ACC112 (cell line): ENCODE data around the gene CDK5RAP1.

ENCODE experiments used
- H2AFZ ChIP-seq: fragments of 200-600 bp; sonication (generic); one replicate; pipeline ENCODE4 v1.6.0; 2017; ENCODE audit warnings: antibody characterized with exemption, low read length; ENCODE audit not compliant: unreplicated experiment
- H3K27ac ChIP-seq: fragments of 200-600 bp; sonication (generic); 2 replicates; pipeline ENCODE4 v1.5.1; 2014; ENCODE audit warnings: low read depth, mild to moderate bottlenecking, antibody characterized with exemption, low read length, moderate library complexity
- H3K27me3 ChIP-seq: fragments of 200-600 bp; sonication (generic); 2 replicates; pipeline ENCODE4 v1.6.1; 2014; ENCODE audit warnings: mild to moderate bottlenecking, antibody characterized with exemption, low read length, moderate library complexity, mixed read lengths; ENCODE audit not compliant: insufficient read depth
- H3K36me3 ChIP-seq: fragments of 200-600 bp; sonication (generic); 2 replicates; pipeline ENCODE4 v1.6.1; 2016; ENCODE audit warnings: mild to moderate bottlenecking, antibody characterized with exemption, low read length, moderate library complexity, mixed read lengths; ENCODE audit not compliant: insufficient read depth
- H3K4me1 ChIP-seq: fragments of 200-600 bp; sonication (generic); one replicate; pipeline ENCODE4 v1.6.1; 2016; ENCODE audit warnings: low read length, mixed read lengths; ENCODE audit not compliant: insufficient read depth, unreplicated experiment, control insufficient read depth
- H3K4me3 ChIP-seq: fragments of 200-600 bp; sonication (generic); 2 replicates; pipeline ENCODE4 v1.5.1; 2014; ENCODE audit warnings: mild to moderate bottlenecking, low read depth, low read length
- H3K79me2 ChIP-seq: fragments of 200-600 bp; sonication (generic); one replicate; pipeline ENCODE4 v1.6.0; 2016; ENCODE audit warnings: low read length; ENCODE audit not compliant: control insufficient read depth, unreplicated experiment, insufficient read depth

Gene CDK5RAP1

DNA sequence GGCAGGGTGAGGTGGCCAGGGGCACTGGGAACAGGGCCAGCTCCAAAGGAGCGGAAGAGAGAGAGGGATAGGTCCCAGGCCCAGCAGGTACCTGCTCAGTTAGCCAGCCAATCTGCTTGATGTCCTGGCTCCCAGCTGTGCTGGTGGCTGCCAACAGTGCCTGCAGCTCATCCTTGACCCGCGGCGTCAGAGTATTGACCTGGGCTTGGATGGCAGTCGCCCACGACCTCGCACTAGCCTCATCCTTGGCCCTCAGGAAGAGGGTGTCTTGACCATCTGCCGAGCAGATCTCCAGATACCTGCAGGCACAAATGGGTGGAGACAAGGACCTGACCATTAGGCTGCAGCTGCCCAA lies 11.1 kb upstream of the CDK5RAP1 start:
- Histone ChIP-seq H3K27me3 (no peaks in the 10 kb centered on the region), H3K27ac (no peak overlapping the region), H2AFZ (no peak overlapping the region), H3K79me2 (no peaks in the 10 kb centered on the region), H3K4me1 (peaks cover 4% of the 10 kb centered on the region), H3K4me3 (no peak overlapping the region), H3K36me3 (peaks cover 16% of the 10 kb centered on the region; the same call in 1 of the 2 replicates)

DNA sequence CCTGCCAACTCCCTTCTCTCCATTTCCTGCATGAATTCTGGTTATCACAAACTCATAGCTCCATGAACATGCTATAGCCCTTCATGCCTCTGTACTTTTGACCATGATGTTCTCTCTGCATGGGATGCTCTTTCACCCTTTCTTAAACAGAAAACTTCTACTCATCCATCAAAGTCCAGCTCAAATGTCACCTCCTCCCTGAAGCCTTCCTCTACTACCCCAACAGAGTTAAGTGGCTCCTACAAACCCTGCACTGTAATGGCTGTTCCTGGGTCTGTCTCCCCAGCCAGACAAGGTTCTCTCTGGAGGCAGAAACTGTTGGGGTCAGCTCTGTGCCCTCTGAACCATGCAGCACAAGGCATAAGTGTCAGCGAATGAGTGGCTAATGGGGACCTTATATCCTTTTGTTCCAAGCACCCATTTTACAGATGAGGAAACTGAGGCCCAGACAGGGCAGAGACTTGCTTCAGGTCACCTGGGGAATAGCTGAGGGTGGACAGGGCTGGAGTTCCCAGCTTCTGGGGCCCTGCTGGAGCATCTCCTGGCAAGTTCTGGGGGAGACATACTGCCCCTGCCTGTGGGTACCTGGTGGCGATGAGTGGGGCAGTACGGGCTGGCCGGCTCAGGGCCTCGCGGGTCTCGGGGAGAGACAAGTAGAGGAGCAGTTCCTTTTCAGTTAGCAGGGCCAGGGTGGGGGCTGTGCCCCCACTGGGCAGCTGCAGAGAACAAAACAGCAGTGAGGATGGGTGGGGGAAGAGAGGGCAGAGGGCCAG lies 10.6 kb upstream of the CDK5RAP1 start:
- Histone ChIP-seq H3K27ac (no peak overlapping the region), H3K27me3 (no peaks in the 10 kb centered on the region), H3K36me3 (peaks cover 17% of the 10 kb centered on the region; the same call in 1 of the 2 replicates), H3K4me3 (no peak overlapping the region), H3K4me1 (peaks cover 5% of the 10 kb centered on the region), H3K79me2 (no peaks in the 10 kb centered on the region), H2AFZ (no peak overlapping the region)

DNA sequence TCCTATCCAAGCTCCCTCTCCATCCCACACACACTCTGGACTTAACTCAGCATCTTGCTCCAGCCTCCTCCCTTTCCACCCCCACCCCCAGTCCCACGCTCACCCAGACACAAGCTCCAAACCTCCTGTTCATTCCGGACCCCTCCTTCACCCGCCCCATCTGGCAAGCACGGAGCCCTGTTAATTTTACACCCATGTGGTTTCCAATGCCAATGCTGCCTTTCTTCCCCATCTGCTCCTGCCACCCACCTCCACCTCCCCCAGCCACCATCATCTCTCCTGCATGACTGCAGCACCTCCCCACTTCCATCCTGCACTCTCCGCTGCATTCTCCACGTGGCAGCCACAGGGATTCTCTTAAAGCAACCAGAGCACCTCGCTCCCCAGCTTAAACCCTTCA lies 9.9 kb upstream of the CDK5RAP1 start:
- Histone ChIP-seq H3K4me1 (peaks cover 5% of the 10 kb centered on the region), H3K79me2 (no peaks in the 10 kb centered on the region), H3K4me3 (no peak overlapping the region), H3K27ac (no peak overlapping the region), H2AFZ (no peak overlapping the region), H3K36me3 (peaks cover 17% of the 10 kb centered on the region; the same call in 1 of the 2 replicates), H3K27me3 (no peaks in the 10 kb centered on the region)

DNA sequence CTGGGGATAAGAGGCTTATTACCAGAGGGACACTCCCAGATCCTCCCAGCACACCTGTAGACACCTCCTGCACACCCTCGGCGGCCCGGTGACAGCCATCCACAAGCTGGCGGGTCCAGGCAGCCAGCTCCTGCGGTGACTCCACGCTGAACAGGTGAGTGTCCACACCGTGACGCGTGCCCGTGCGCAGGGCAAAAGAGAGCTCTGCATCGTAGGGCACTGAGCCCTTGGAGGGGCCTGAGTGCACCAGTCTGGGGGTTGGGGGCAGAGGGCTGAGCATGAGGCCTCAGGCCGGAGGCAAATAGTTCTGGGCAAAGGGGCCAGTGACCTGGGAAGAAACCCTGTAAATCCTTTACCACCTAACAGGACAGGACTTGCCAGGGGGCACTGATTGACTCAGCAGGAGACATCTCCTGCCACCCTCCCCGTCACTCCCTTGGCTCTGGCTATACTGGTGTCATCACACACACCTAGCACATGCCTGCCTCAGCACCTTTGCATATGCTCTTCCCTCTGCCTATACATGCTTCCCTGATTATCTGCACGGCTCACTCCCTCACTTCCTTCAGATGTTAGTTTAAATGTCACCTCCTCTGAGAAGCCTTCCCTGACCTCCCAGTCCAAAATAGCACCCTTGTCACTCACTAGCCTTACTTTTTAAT lies 8.9 kb upstream of the CDK5RAP1 start:
- Histone ChIP-seq H2AFZ (no peak overlapping the region), H3K36me3 (peaks cover 17% of the 10 kb centered on the region; the same call in 1 of the 2 replicates), H3K4me3 (no peak overlapping the region), H3K27ac (no peak overlapping the region), H3K27me3 (no peaks in the 10 kb centered on the region), H3K79me2 (no peaks in the 10 kb centered on the region), H3K4me1 (peaks cover 5% of the 10 kb centered on the region)

DNA sequence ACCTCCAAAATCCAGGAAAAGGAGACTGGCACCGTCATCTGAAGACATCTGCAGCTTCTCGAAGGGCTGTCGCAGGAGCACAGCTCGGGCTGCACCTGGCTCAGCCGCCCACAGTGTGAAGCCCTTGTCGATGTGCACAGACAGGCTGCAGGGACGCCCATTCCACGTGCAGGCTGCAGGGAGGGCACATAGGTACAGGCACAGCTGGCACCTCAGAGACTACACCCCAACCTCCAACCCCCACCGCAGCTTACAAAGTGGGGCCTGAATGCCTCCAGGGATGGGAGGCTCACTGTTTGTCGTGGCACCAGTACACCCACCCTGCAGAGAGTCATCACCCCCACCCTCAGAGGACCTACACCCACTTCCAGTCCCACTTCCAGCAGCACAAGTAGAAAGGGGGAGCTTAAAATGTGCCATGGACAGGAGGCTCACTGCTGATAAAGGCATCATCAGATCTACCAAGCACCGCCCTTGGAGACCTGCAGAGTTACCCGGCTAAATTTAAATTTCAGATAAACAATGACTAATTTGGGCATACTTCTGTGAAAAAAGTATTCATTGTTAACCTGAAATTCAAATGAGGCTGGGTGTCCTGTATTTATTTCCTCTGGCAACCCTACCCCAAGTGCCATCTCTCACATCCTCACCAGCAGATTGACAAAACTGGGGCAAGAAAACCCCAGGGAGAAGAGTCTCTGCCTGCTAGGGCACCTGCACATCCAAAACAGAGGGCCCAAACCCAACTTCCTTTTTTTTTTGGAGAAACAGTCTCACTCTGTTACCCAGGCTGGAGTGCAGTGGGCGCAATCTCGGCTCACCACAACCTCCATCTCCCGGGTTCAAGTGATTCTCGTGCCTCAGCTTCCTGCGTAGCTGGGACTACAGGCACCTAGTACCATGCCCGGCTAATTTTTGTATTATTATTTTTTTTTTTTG lies 7.7 kb upstream of the CDK5RAP1 start:
- peaks cover 17% of the 10 kb centered on the region; the same call in 1 of the 2 replicates for H3K36me3 ChIP-seq
- H3K4me1 ChIP-seq, result peaks cover 5% of the 10 kb centered on the region
- no peaks in the 10 kb centered on the region for H3K79me2 ChIP-seq
- H2AFZ ChIP-seq, result no peak overlapping the region
- no peak overlapping the region for H3K4me3 ChIP-seq
- H3K27ac ChIP-seq, result no peak overlapping the region
- H3K27me3 ChIP-seq, result no peaks in the 10 kb centered on the region

DNA sequence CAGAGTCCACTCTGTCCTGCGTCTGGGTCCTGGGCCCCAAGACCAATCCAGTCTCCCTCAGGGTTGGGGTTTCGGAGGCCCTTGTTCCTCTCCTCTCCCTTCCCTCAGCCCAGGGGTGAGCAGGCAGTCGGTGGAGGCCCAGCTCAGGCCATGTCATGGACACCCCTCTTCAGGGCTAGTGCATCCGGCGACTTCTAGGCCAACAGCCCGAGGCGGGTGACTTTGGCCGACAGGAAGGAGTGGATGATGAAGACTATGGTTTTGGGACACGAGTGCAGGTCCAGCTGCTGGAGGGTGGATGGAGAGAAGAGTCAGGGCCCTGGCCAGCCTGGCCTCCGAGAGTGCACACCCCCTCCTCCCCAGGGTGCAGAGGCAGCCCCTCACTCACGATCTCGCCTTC lies 7.0 kb upstream of the CDK5RAP1 start:
- H3K4me3 ChIP-seq, result no peak overlapping the region
- no peak overlapping the region for H2AFZ ChIP-seq
- H3K79me2 ChIP-seq, result no peaks in the 10 kb centered on the region
- H3K27ac ChIP-seq, result no peak overlapping the region
- peaks cover 5% of the 10 kb centered on the region for H3K4me1 ChIP-seq
- H3K27me3 ChIP-seq, result no peaks in the 10 kb centered on the region
- peaks cover 17% of the 10 kb centered on the region; the same call in 1 of the 2 replicates for H3K36me3 ChIP-seq

DNA sequence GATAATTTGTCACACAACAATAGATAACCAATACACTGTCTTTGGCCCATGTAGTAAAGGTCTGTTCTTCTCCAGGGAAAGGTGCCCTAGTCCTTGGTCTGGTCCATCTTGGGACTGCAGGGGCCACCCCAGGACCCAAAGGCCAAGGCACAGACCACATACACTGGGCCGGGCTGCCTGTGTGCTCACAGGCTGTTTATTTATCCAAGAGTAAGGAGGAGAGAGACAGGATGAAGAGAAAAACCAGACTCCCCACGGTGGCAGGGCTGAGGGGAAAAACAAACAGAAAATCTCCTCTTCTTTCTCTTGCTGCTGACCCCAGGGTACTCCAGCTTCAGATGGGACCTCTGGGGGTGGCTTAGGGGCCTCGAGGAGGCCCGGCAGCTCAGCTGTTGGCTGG lies 6.5 kb upstream of the CDK5RAP1 start:
- no peak overlapping the region for H3K4me3 ChIP-seq
- H3K27ac ChIP-seq, result no peak overlapping the region
- H3K36me3 ChIP-seq, result peaks cover 17% of the 10 kb centered on the region; the same call in 1 of the 2 replicates

DNA sequence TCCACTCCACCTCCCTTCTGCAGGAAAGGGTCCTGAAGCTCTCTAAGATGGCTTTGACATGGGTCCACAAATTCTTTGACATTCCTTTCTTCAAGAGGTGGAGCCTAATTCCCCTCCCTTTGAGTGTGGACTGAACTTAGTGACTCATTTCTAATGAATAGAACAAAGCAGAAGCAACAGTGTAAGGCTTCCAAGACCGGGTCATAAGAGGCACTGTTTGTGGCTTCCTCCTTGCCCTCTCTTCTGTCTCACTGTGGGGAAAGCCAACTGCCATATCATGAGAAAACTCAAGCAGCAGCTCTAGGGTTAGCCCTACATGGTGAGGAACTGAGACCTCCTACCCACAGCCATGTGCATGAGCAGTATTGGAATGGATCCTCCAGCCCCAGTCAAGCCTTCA lies 5.9 kb upstream of the CDK5RAP1 start:
- H2AFZ ChIP-seq, result no peak overlapping the region
- peaks cover 5% of the 10 kb centered on the region for H3K4me1 ChIP-seq
- no peak overlapping the region for H3K27ac ChIP-seq
- H3K4me3 ChIP-seq, result no peak overlapping the region
- peaks cover 2% of the 10 kb centered on the region for H3K79me2 ChIP-seq
- H3K36me3 ChIP-seq, result peaks cover 17% of the 10 kb centered on the region; the same call in 1 of the 2 replicates
- H3K27me3 ChIP-seq, result no peaks in the 10 kb centered on the region

More for the DNA sequence above, 6.5 kb upstream of the CDK5RAP1 start:
- no peak overlapping the region for H2AFZ ChIP-seq
- H3K4me1 ChIP-seq, result peaks cover 5% of the 10 kb centered on the region
- H3K79me2 ChIP-seq, result no peaks in the 10 kb centered on the region
- no peaks in the 10 kb centered on the region for H3K27me3 ChIP-seq

DNA sequence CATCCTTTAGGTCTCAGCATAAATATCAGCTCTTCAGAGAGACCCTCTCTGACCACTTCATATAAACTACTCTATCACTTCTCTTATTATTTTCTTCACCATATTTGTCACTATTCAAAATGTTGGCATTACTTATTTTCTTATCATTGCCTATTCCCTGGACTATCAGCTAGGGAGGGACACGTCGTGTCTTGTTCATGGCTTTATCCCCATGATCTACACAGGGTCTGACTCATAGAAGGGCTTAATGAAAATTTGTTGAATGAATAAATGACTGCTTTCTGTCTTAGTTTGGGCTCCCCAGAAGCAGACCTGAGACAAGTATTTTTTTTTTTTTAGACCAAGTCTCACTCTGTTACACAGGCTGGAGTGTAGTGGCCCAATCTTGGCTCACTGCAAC lies 3.0 kb upstream of the CDK5RAP1 start:
- Histone ChIP-seq H3K4me3 (no peak overlapping the region), H3K79me2 (peaks cover 28% of the 10 kb centered on the region), H3K36me3 (peaks cover 12% of the 10 kb centered on the region; the same call in 1 of the 2 replicates), H3K27ac (no peak overlapping the region), H3K4me1 (peaks cover 12% of the 10 kb centered on the region), H2AFZ (no peak overlapping the region), H3K27me3 (no peaks in the 10 kb centered on the region)

DNA sequence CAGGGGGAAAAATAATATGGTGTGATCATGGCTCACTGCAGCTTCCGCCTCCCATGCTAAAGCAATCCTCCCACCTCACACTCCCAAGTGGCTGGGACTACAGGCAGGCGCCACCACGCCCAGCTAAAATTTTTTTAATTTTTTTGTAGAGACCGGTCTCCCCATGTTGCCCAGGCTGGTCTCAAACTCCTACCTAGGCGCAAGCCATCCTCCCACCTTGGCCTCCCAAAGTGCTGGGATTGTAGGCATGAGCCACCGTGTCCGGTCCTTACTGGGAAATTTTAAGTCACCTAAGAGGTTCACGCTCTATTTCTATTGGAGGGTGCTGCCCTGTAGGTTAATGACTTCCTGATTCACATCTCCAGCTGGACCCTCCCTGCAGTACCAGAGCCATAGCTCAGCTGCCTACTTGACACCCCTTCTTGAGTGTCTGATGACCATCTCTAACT lies 626 bp upstream of the CDK5RAP1 start:
- Histone ChIP-seq H3K4me1 (peaks cover 7% of the 10 kb centered on the region), H2AFZ (peak overlapping the region; percentile 93), H3K4me3 (peak overlapping the region; percentile 96), H3K79me2 (peaks cover 47% of the 10 kb centered on the region), H3K36me3 (peaks cover 3% of the 10 kb centered on the region; the same call in 1 of the 2 replicates), H3K27me3 (no peaks in the 10 kb centered on the region), H3K27ac (no peak overlapping the region)
